ENCODE measurements around the gene GPR42.
"Not testable (repeated sequence)": the region's sequence is repeated elsewhere in the genome, so short reads cannot be mapped to it uniquely, and the experiment has no call there.

The GPR42 gene

GRCh38 chr19:35362261-35363000, 8.4 kb upstream of the GPR42 start:
- in situ Hi-C loops (cut with HindIII; ENCODE audit: low sequenced_read_pairs): no loop called here

- in situ Hi-C loops (cut with HindIII; ENCODE audit: low sequenced_read_pairs): no loop called here
These were observed 7.8 kb upstream of the GPR42 start for GRCh38 chr19:35363001-35363590.

GRCh38 chr19:35363711-35364425, 7.0 kb upstream of the GPR42 start:
- in situ Hi-C loops (cut with HindIII; ENCODE audit: low sequenced_read_pairs): no loop called here

- in situ Hi-C loops (cut with HindIII; ENCODE audit: low sequenced_read_pairs): no loop called here
These were observed 5.6 kb upstream of the GPR42 start for GRCh38 chr19:35365303-35365702.

- in situ Hi-C loops (cut with HindIII; ENCODE audit: low sequenced_read_pairs): no loop called here
These were observed 2.5 kb upstream of the GPR42 start for GRCh38 chr19:35368378-35368777.

- in situ Hi-C loops (cut with HindIII; ENCODE audit: low sequenced_read_pairs): no loop called here
These were observed 1.3 kb upstream of the GPR42 start for GRCh38 chr19:35369522-35369921.

GRCh38 chr19:35373492-35373891, 2.6 kb downstream of the GPR42 start:
- in situ Hi-C loops (cut with HindIII; ENCODE audit: low sequenced_read_pairs): no loop called here

- in situ Hi-C loops (cut with HindIII; ENCODE audit: low sequenced_read_pairs): not testable (repeated sequence)
These were observed 3.2 kb downstream of the GPR42 start for GRCh38 chr19:35374031-35374430.

- in situ Hi-C loops (cut with HindIII; ENCODE audit: low sequenced_read_pairs): no loop called here
These were observed 4.8 kb downstream of the GPR42 start for GRCh38 chr19:35375505-35376307.

GRCh38 chr19:35377656-35378055, 6.8 kb downstream of the GPR42 start:
- in situ Hi-C loops (cut with HindIII; ENCODE audit: low sequenced_read_pairs): no loop called here

- in situ Hi-C loops (cut with HindIII; ENCODE audit: low sequenced_read_pairs): no loop called here
These were observed 7.5 kb downstream of the GPR42 start for GRCh38 chr19:35378356-35378755.

- in situ Hi-C loops (cut with HindIII; ENCODE audit: low sequenced_read_pairs): not testable (repeated sequence)
These were observed 8.7 kb downstream of the GPR42 start for GRCh38 chr19:35379545-35379944.

- in situ Hi-C loops (cut with HindIII; ENCODE audit: low sequenced_read_pairs): no loop called here
These were observed 9.1 kb downstream of the GPR42 start for GRCh38 chr19:35379992-35380391.

- in situ Hi-C loops (cut with HindIII; ENCODE audit: low sequenced_read_pairs): no loop called here
These were observed 9.7 kb downstream of the GPR42 start for GRCh38 chr19:35380450-35381124.

GRCh38 chr19:35381318-35381717, 10.4 kb downstream of the GPR42 start:
- in situ Hi-C loops (cut with HindIII; ENCODE audit: low sequenced_read_pairs): no loop called here

GRCh38 chr19:35381926-35382325, 11.1 kb downstream of the GPR42 start:
- in situ Hi-C loops (cut with HindIII; ENCODE audit: low sequenced_read_pairs): no loop called here

GRCh38 chr19:35383536-35383935, 12.7 kb downstream of the GPR42 start:
- in situ Hi-C loops (cut with HindIII; ENCODE audit: low sequenced_read_pairs): no loop called here

GRCh38 chr19:35388277-35389054, 17.6 kb downstream of the GPR42 start:
- in situ Hi-C loops (cut with HindIII; ENCODE audit: low sequenced_read_pairs): no loop called here

GRCh38 chr19:35389192-35389861, 18.5 kb downstream of the GPR42 start:
- in situ Hi-C loops (cut with HindIII; ENCODE audit: low sequenced_read_pairs): no loop called here

Measured in endothelial cell of hepatic sinusoid (primary cell).